ENCODE data around the gene EYA2. TPM values are rescaled to one million over a fixed set of nuclear protein-coding genes. Genes with fewer than 3 reads are reported as not detected.

EYA2 gene
- total and polyA plus RNA-seq, 2 donors (not counting 3 experiments of a cell fraction or from before 2014, with no cell fraction given), result not detected

GRCh38 chr20:47066484-47067270, 172.0 kb downstream of the EYA2 start:
- H3K9ac ChIP-seq (replicated peaks; ENCODE audit: extremely low read depth, insufficient read depth, low read length), result no peak overlapping the region
- no TSS peak for BruUV-seq (replicated peaks)
- H3K79me2 ChIP-seq (ENCODE audit: control insufficient read depth, insufficient read depth, low read length), result no peaks in the 10 kb centered on the region
- no peaks in the 10 kb centered on the region for H3K9me1 ChIP-seq (replicated peaks; ENCODE audit: control insufficient read depth, extremely low read depth, insufficient read depth, low read length)
- ChIA-PET POLR2A (no interaction called here), CTCF (no interaction called here)
- H4K20me1 ChIP-seq (replicated peaks; ENCODE audit: control insufficient read depth, extremely low read depth, insufficient read depth, low read length), result no peaks in the 10 kb centered on the region
- no peaks in the 10 kb centered on the region for H3K27me3 ChIP-seq (ENCODE audit: control insufficient read depth in 2 of 2, insufficient read depth in 2 of 2, low read length in 2 of 2)
- no peak for TF ChIP-seq FOS (IDR thresholded peaks at IDR 0.05; ENCODE audit: borderline replicate concordance, insufficient read depth, low read length)
- TF ChIP-seq, protein P1, sequence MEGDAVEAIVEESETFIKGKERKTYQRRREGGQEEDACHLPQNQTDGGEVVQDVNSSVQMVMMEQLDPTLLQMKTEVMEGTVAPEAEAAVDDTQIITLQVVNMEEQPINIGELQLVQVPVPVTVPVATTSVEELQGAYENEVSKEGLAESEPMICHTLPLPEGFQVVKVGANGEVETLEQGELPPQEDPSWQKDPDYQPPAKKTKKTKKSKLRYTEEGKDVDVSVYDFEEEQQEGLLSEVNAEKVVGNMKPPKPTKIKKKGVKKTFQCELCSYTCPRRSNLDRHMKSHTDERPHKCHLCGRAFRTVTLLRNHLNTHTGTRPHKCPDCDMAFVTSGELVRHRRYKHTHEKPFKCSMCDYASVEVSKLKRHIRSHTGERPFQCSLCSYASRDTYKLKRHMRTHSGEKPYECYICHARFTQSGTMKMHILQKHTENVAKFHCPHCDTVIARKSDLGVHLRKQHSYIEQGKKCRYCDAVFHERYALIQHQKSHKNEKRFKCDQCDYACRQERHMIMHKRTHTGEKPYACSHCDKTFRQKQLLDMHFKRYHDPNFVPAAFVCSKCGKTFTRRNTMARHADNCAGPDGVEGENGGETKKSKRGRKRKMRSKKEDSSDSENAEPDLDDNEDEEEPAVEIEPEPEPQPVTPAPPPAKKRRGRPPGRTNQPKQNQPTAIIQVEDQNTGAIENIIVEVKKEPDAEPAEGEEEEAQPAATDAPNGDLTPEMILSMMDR (IDR thresholded peaks at IDR 0.05; ENCODE audit: extremely low read depth in 1 of 2, insufficient read depth in 1 of 2, low read depth in 1 of 2, low read length in 2 of 2), result no peak
- no peak for TF ChIP-seq GATA2 (IDR thresholded peaks at IDR 0.05; ENCODE audit: insufficient read depth, insufficient read length, low read depth, low read length)
- TF ChIP-seq POLR2A (IDR thresholded peaks at IDR 0.05; ENCODE audit: low read depth, low read length), result no peak
- no peak for TF ChIP-seq MAX (IDR thresholded peaks at IDR 0.05; ENCODE audit: insufficient read depth, insufficient read length)
- no peak overlapping the region for H3K4me2 ChIP-seq (ENCODE audit: insufficient read depth, low read length)
- intact Hi-C loops (cut with micrococcal nuclease) (no loop called here), dilution Hi-C loops (cut with MboI; ENCODE audit: extremely low pct_ligation_motif_present, low sequenced_read_pairs) (no loop called here)
- FAIRE-seq (no peak), DNase-seq (ENCODE audit: low read depth, low spot score) (no peak)
- no peak overlapping the region for H3K4me3 ChIP-seq (replicated peaks in 1 of 3; ENCODE audit: insufficient read depth in 1 of 3, low read depth in 1 of 3, low read length in 3 of 3)
- H3K9me3 ChIP-seq (replicated peaks; ENCODE audit: control insufficient read depth, insufficient read depth, low read length), result peaks cover 3% of the 10 kb centered on the region
- no peaks in the 10 kb centered on the region for H3K4me1 ChIP-seq (ENCODE audit: control insufficient read depth, extremely low read depth, insufficient read depth, low read length)
- H3K36me3 ChIP-seq (ENCODE audit: control insufficient read depth in 2 of 2, extremely low read depth in 1 of 2, insufficient read depth in 2 of 2, low read length in 2 of 2), result no peaks in the 10 kb centered on the region
- H2AFZ ChIP-seq (ENCODE audit: low read depth, low read length), result no peak overlapping the region
- no peak overlapping the region for H3K27ac ChIP-seq (ENCODE audit: insufficient read depth, low read depth, low read length)

Data from endothelial cell of umbilical vein (primary cell).